Activated T-cell treated with anti-CD3 and anti-CD28 coated beads, Interleukin-2, amount 50 U/mL, for 72 hours (primary cell): ENCODE measurements around the gene ARGFX. TPM values are rescaled to one million over a fixed set of nuclear protein-coding genes. Genes with fewer than 3 reads are reported as not detected.

Source experiments
- total RNA-seq, 2 donors: library from RNA; stranded (reverse); gene quantifications; one replicate each; pipeline ENCODE4 v1.2.3, GENCODE V29; 2022

Gene ARGFX
- total RNA-seq, 2 donors from 2014 or later: not detected

Other genes with a start within 250 kb of the ARGFX start
- 10 to 100 TPM; 17.9 to 20.4 TPM for gene POLQ, start 22.0 kb upstream of the ARGFX start, total RNA-seq
- not detected for gene FBXO40, start 25.4 kb downstream of the ARGFX start, total RNA-seq
- 100 to 1,000 TPM; 236 to 259 TPM for gene HCLS1, start 93.0 kb downstream of the ARGFX start, total RNA-seq
- gene GOLGB1, start 181.8 kb downstream of the ARGFX start, total RNA-seq: 10 to 100 TPM; 26.5 to 33.1 TPM